ENCODE results near the gene PNPLA7. TPM values are rescaled to one million over a fixed set of nuclear protein-coding genes. Genes with fewer than 3 reads are reported as not detected.

The PNPLA7 gene
- total and polyA plus RNA-seq, 2 of the 8 experiments (the other 6 are each of a cell fraction or from before 2014, with no cell fraction given), result 0.35 to 0.47 TPM

DNA sequence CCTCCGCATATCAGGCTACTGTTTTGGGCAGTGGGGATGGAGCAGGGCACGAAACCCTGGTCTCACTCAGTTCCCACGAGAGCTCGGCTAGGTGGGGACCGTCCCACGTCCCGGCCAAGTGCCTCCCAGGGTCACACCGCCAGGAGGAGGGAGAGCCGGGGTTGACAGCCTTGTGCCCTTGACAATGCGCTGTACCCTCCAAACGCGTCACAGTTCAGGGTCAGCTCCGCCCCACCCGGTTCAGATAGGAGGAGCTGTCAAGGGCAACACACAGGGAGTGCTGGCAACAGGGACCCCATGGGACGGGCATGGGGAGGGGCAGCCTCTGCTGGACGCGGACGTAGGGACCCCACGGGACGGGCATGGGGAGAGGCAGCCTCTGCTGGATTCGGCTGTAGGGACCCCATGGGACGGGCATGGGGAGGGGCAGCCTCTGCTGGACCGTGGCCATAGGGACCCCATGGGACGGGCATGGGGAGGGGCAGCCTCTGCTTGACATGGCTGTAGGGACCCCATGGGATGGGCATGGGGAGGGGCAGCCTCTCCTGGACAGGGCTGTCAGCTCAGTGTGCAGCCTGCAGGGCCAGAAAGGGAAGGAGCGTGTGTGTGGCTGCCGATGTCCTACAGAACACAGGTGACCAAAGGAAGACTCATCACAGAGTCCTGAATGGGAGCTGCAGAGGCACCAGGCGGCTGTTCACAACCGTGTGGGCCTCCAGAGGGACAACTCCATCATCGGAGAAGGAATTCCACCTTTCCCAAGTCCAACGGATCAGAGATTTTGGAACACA, 29.4 kb downstream of the PNPLA7 start:
- no peak overlapping the region for H2BK12ac ChIP-seq (ENCODE audit: low read depth, low read length)
- no peaks in the 10 kb centered on the region for H3K79me1 ChIP-seq (ENCODE audit: low read depth, low read length)
- H3K4ac ChIP-seq (replicated peaks; ENCODE audit: insufficient read length, low read depth, low read length), result no peak overlapping the region
- H2AFZ ChIP-seq (ENCODE audit: low read length), result no peak overlapping the region
- no peak overlapping the region for H2BK120ac ChIP-seq (replicated peaks; ENCODE audit: low read depth, low read length)
- no peak overlapping the region for H3K14ac ChIP-seq (ENCODE audit: insufficient read length)
- WGBS, 2 experiments (ENCODE audit: extremely low coverage in 1 of 2, insufficient coverage in 1 of 2, insufficient read length in 1 of 2, insufficient replicate concordance in 2 of 2, low coverage in 1 of 2, low lambda C conversion rate in 2 of 2, missing lambda C conversion rate in 1 of 2), result 92% methylated on average over 30 of the region's 30 CpGs; no CpG with 5 or more reads in 1 of the 2 experiments
- no peak overlapping the region for H3K27ac ChIP-seq (ENCODE audit: low read depth, low read length)
- H3K4me1 ChIP-seq (replicated peaks in 1 of 4; ENCODE audit: control insufficient read depth in 3 of 4, insufficient read depth in 4 of 4, low read length in 3 of 4), result no peaks in the 10 kb centered on the region
- ChIA-PET POLR2A (ENCODE audit: partially characterized antibody) (no interaction called here), CTCF (ENCODE audit: partially characterized antibody) (interaction anchor here (0.5 to 2.4 kb wide), 8 partner anchors 8 to 212 kb away, joined by 3 to 9 read pairs (median 3); no protein-coding TSS in a partner anchor)
- no peak overlapping the region for H2BK15ac ChIP-seq (ENCODE audit: low read length)
- H2BK5ac ChIP-seq (ENCODE audit: low read depth, low read length), result no peak overlapping the region
- H4K20me1 ChIP-seq (replicated peaks in 1 of 2; ENCODE audit: control insufficient read depth in 1 of 2, insufficient read depth in 2 of 2, low read length in 2 of 2), result peaks cover 0 to 1% of the 10 kb centered on the region in 2 experiments
- no peaks in the 10 kb centered on the region for H3K79me2 ChIP-seq (ENCODE audit: control insufficient read depth in 1 of 2, insufficient read depth in 2 of 2, low read length in 2 of 2)
- no peak overlapping the region for H3K18ac ChIP-seq (ENCODE audit: extremely low read depth, low read length)
- H3K27me3 ChIP-seq (replicated peaks in 1 of 4; ENCODE audit: control insufficient read depth in 3 of 4, extremely low read depth in 1 of 4, insufficient read depth in 3 of 4, low read length in 3 of 4), result no peaks in the 10 kb centered on the region
- H4K8ac ChIP-seq (ENCODE audit: extremely low read depth, insufficient read depth, low read length), result no peak overlapping the region
- no peak overlapping the region for H3K23ac ChIP-seq (ENCODE audit: insufficient read length)
- no peak overlapping the region for H4K5ac ChIP-seq (ENCODE audit: insufficient read length, low read depth, low read length)
- H2BK20ac ChIP-seq (ENCODE audit: low read length), result no peak overlapping the region
- DNase-seq (ENCODE audit: low read depth in 1 of 2, low spot score in 2 of 2) (no peak), FAIRE-seq (no peak)
- peaks cover 3% of the 10 kb centered on the region; the same call in 1 of the 2 replicates for H3K23me2 ChIP-seq (ENCODE audit: low read depth, low read length)
- H3K56ac ChIP-seq (replicated peaks; ENCODE audit: insufficient read length, low read depth, low read length), result no peak overlapping the region
- no peaks in the 10 kb centered on the region; a peak in 2 of 8 replicates for H3K36me3 ChIP-seq (ENCODE audit: control insufficient read depth in 2 of 4, insufficient read depth in 4 of 4, low read length in 3 of 4)
- no peak overlapping the region for H3K9ac ChIP-seq (replicated peaks in 1 of 4; ENCODE audit: extremely low read depth in 1 of 4, low read depth in 3 of 4, low read length in 3 of 4)
- H3K4me2 ChIP-seq (ENCODE audit: insufficient read depth in 1 of 2, low read depth in 2 of 2, low read length in 2 of 2), result no peak overlapping the region
- no peak overlapping the region for H3K4me3 ChIP-seq (ENCODE audit: extremely low read depth in 1 of 4, insufficient read depth in 2 of 4, low read depth in 3 of 4, low read length in 4 of 4)
- H4K91ac ChIP-seq (replicated peaks; ENCODE audit: insufficient read length, low read length), result no peak overlapping the region
- H2AK5ac ChIP-seq (ENCODE audit: low read depth, low read length), result no peak overlapping the region
- peaks cover 0 to 2% of the 10 kb centered on the region in 2 experiments; a peak in 1 of 4 replicates for H3K9me3 ChIP-seq (ENCODE audit: insufficient read depth in 2 of 2, low read depth in 1 of 2, low read length in 1 of 2)

Data from H1 (cell line).